ENCODE results near the gene PCDHA3.

DNA sequence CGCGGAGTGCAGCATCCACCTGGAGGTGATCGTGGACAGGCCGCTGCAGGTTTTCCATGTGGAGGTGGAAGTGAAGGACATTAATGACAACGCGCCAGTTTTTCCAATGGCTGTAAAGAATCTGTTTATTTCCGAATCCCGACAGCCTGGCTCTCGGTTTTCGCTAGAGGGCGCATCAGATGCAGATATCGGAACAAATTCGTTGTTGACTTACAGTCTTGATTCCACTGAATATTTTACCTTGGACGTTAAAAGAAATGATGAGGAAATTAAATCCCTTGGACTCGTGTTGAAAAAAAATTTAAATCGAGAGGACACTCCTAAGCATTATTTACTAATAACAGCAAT is 611 bp downstream of the PCDHA3 start:
- TF ChIP-seq EZH2phosphoT487 (IDR thresholded peaks at IDR 0.05; ENCODE audit: low read length), result no peak
- TF ChIP-seq CTCF (IDR thresholded peaks at IDR 0.05; ENCODE audit: low read length), result no peak

Data from MM.1S (cell line).